Stimulated activated effector memory CD8-positive, alpha-beta T cell treated with anti-CD3 and anti-CD28 coated beads, Interleukin-12 subunit alpha, Interleukin-12 subunit beta, amount 100 ng/mL, for 72 hours (primary cell): ENCODE data around the gene DAPK2.
A peak's percentile ranks its signal among the peaks of the same experiment; 100 is the strongest.

Experiments used
- ATAC-seq: fragments of 150-1000 bp; cut with Tn5 transposase; 2 replicates; pipeline ENCODE4 v1.10.0; 2021
- DNase-seq, 2 donors: peaks; one replicate each; pipeline ENCODE4 v3.0.0; 2021 to 2022; ENCODE audit warnings: low spot score in 2 of 2
- H3K27ac Mint-ChIP-seq: one replicate; pipeline ENCODE4 v1.8.0; 2022; ENCODE audit warnings: mild to moderate bottlenecking, mixed read lengths
- H3K36me3 Mint-ChIP-seq: one replicate; pipeline ENCODE4 v1.8.0; 2022; ENCODE audit warnings: mild to moderate bottlenecking, mixed read lengths
- H3K4me1 Mint-ChIP-seq: one replicate; pipeline ENCODE4 v1.8.0; 2022; ENCODE audit warnings: mixed read lengths
- H3K4me3 Mint-ChIP-seq: one replicate; pipeline ENCODE4 v1.8.0; 2022; ENCODE audit warnings: mild to moderate bottlenecking, mixed read lengths
- H3K9me3 Mint-ChIP-seq: one replicate; pipeline ENCODE4 v1.8.0; 2022; ENCODE audit warnings: mixed read lengths

The DAPK2 gene

DNA sequence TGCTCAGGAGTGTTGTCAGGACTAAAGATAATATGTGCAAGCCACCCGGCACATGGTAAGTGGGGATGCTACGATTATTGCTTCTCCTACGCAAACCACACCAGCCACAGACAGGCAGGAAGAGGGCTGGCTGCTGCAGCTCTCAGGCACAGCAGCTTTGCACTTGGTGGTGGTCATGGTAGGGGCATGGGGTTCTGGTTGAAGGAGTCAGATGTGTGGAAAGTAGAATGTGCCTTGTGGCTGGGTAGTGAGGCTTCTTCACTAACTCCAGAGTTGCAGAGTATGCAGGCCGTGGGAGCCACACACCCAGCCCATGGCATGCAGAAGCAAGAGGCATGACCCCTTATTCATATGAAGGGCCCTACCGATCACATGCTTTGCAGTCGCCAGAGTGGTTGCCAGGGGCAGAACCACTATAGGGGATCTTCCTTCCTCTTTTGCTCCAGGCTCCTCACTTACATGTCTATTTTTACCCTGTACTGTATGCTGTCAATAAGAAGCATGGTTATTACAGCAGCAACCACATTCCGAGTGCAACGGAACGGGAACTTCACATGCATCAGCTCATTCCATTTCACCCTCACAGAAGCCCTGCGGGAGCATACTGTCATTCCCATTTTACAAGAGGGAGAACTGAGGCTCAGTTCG is 153.4 kb downstream of the DAPK2 start:
- Mint-ChIP-seq H3K9me3 (no peaks in the 10 kb centered on the region), H3K27ac (no peak overlapping the region), H3K4me1 (peaks cover 70% of the 10 kb centered on the region), H3K36me3 (no peaks in the 10 kb centered on the region), H3K4me3 (peak overlapping the region; percentile 28)
- ATAC-seq (peak; percentile 93), DNase-seq (peak; percentile 64 to 87)

DNA sequence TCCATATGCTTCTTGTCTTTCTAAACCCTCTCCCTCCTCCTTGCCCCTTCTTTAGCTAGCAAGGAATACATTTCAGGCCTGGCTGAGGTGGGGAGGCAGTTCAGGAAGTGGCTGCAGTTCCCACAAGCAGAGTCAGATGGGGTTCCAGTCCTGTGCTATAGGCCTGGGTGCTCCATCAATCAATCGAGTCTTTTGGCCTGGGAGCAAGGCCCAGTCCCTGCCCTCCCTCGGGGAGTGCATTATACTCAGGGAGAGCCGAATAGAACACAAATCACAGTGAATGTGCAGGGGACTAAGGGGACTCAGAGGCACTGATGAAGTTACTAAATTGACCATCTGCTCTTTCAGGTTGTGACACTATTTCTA is 154.5 kb downstream of the DAPK2 start:
- peak overlapping the region; percentile 58 for H3K27ac Mint-ChIP-seq
- DNase-seq (no peak), ATAC-seq (no peak)
- H3K4me3 Mint-ChIP-seq = peak overlapping the region; percentile 28
- no peaks in the 10 kb centered on the region for H3K36me3 Mint-ChIP-seq
- peaks cover 63% of the 10 kb centered on the region for H3K4me1 Mint-ChIP-seq
- no peaks in the 10 kb centered on the region for H3K9me3 Mint-ChIP-seq

DNA sequence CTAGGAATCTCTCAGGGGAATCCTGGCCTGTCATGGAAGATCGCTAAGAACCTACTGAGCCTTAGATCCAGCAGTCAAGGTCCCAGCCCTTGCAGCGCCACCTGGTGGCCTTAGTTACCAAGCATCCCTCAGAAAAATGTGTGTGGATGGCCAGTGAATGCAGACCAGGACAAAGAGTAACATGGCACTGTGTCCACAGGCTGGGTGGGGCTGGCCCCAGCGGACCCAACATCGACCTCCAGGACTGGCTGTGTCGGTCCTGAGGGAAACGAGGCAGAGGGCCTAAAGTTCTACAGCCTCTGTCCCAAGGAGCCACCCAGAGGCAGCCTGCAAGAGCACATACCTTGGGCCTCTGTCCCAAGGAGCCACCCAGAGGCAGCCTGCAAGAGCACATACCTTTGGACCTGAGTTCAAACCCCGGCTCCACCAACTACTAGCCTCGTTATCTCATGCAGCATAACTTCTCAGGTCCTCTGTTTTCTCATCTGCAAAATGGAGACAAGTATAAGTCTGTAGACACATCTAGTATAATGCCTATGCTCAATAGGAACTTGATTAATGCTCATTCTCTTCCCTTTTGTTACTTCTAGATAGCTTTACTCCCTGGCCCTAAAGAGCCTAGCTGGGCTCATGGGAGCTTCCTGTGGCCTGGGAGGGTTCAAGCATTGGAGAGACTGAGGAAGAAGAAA is 155.1 kb downstream of the DAPK2 start:
- no peaks in the 10 kb centered on the region for H3K9me3 Mint-ChIP-seq
- H3K4me3 Mint-ChIP-seq = no peak overlapping the region
- peak; percentile 69 to 86 for DNase-seq
- peaks cover 58% of the 10 kb centered on the region for H3K4me1 Mint-ChIP-seq
- H3K27ac Mint-ChIP-seq = no peak overlapping the region
- H3K36me3 Mint-ChIP-seq = no peaks in the 10 kb centered on the region
- no peak for ATAC-seq

DNA sequence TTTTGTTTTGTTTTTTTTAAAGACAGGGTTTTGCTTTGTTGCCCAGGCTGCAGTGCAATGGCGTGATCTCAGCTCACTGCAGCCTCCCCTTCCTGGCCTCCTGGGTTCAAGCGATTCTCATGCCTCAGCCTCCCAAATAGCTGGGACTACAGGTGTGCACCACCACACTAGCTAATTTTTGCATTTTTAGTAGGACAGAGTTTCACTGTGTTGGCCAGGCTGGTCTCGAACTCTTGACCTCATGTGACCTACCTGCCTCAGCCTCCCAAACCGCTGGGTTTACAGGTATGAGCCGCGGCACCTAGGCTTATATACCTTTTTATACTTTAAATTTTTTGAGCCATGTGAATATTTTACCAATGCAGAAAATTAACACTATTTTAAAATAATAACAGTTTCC is 155.7 kb downstream of the DAPK2 start:
- H3K4me1 Mint-ChIP-seq = peaks cover 51% of the 10 kb centered on the region
- no peak overlapping the region for H3K27ac Mint-ChIP-seq
- no peak for DNase-seq
- no peak overlapping the region for H3K4me3 Mint-ChIP-seq
- no peaks in the 10 kb centered on the region for H3K36me3 Mint-ChIP-seq
- no peak for ATAC-seq
- H3K9me3 Mint-ChIP-seq = no peaks in the 10 kb centered on the region

DNA sequence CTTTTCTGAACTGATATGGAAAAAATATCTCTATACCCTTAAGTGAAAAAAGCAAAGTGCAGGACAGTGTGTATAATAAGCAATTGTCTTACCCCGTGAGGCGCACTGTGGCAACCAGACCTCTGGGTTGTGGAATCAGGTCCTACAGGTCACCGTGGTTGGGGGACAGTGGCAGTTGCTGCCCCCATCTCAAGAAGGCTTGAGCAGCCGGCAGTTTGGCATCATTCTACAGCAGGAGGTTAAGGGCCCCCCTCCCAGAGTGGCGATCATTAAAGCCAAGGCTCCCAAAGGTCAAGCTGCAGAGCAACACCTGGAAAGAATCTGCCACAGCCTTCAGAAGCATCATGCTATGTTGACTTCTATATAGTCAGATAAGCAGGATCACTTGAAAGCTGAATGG is 156.5 kb downstream of the DAPK2 start:
- Mint-ChIP-seq H3K9me3 (no peaks in the 10 kb centered on the region), H3K4me1 (peaks cover 44% of the 10 kb centered on the region), H3K27ac (no peak overlapping the region), H3K4me3 (no peak overlapping the region), H3K36me3 (no peaks in the 10 kb centered on the region)
- no peak for ATAC-seq
- DNase-seq = no peak

DNA sequence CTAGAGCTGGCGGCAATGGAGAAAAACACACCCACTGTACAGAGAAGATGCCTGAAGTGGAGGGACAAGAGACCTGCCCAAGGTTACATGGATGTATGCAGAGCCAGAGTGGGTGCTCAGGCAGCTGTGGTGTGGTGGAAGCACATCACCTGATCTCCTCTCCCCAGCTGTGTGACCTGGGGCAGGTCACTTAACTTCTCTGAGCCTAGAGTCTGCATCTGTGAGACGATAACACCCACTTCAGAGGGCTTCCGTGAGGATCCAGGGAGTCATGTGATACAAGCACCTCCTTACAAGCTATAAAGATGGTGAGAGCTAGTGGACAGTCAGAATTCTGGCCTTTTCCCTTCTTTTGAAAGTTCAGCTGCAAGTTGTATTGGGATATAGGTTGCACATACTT is 157.5 kb downstream of the DAPK2 start:
- DNase-seq (no peak), ATAC-seq (no peak)
- H3K4me3 Mint-ChIP-seq = no peak overlapping the region
- no peaks in the 10 kb centered on the region for H3K9me3 Mint-ChIP-seq
- H3K4me1 Mint-ChIP-seq = peaks cover 34% of the 10 kb centered on the region
- no peak overlapping the region for H3K27ac Mint-ChIP-seq
- H3K36me3 Mint-ChIP-seq = no peaks in the 10 kb centered on the region

DNA sequence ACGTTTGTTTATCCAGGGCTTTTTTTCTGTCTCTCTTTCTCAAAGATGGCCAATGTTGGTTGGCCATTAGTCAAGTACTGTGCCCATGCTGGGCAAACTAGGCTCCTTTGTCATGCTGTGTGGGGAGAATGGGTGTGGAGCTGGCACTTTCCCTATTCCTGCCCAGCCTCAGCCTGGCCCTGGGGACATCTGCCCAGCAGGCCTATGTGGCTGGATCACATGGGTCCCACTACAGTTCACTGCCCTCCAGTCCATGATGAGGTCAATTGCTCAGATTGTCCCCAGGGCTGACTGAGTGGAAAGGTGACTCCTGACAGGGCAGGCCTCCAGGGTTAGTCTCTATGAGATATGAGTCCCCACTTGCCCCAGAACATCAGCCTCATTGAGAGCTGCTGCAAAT is 158.1 kb downstream of the DAPK2 start:
- H3K36me3 Mint-ChIP-seq = no peaks in the 10 kb centered on the region
- H3K9me3 Mint-ChIP-seq = no peaks in the 10 kb centered on the region
- peaks cover 27% of the 10 kb centered on the region for H3K4me1 Mint-ChIP-seq
- DNase-seq (no peak), ATAC-seq (no peak)
- H3K27ac Mint-ChIP-seq = no peak overlapping the region
- no peak overlapping the region for H3K4me3 Mint-ChIP-seq

DNA sequence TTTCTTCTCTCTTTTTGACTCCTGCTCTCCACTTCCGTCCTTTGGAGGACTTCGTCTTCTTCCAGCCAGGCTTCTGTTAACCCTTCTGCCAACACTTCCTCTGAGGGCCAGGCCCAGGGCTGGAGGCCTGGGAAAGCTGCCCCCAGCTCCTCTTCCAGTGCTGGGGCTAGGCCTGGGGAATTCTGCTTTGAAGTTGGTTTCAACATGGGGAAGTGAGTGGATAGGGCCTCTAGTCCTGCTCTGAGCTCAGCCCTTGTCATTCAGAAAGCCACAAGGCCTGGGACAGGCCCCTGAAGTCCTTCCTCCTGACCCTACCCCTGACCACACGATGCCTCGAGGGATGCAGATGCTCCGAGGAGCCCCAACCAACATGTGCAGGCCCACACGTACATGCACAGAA is 158.7 kb downstream of the DAPK2 start:
- DNase-seq (no peak), ATAC-seq (no peak)
- Mint-ChIP-seq H3K27ac (no peak overlapping the region), H3K36me3 (no peaks in the 10 kb centered on the region), H3K9me3 (no peaks in the 10 kb centered on the region), H3K4me1 (peaks cover 22% of the 10 kb centered on the region), H3K4me3 (no peak overlapping the region)

DNA sequence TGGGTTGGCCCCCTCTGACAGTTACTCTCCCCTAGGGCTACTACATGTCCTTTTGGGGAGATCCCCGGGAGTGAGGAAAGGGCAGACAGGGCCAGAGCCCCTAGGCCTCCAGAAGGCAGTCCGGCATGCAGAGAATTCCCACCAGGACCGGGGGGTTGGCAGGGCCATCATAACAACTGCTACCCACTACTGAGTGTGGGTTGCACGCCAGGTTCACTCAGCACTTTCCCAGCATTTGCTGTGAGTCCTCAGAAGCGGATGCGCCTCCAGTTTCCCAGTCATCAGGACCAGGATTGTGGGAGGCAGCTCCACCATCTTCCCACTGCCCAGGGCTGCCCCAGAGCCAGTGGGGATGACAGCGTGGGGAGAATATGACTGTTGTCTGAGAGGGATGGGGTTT is 161.3 kb downstream of the DAPK2 start:
- ATAC-seq = no peak
- Mint-ChIP-seq H3K4me1 (peaks cover 4% of the 10 kb centered on the region), H3K4me3 (no peak overlapping the region), H3K27ac (no peak overlapping the region), H3K9me3 (no peaks in the 10 kb centered on the region), H3K36me3 (no peaks in the 10 kb centered on the region)
- no peak for DNase-seq

DNA sequence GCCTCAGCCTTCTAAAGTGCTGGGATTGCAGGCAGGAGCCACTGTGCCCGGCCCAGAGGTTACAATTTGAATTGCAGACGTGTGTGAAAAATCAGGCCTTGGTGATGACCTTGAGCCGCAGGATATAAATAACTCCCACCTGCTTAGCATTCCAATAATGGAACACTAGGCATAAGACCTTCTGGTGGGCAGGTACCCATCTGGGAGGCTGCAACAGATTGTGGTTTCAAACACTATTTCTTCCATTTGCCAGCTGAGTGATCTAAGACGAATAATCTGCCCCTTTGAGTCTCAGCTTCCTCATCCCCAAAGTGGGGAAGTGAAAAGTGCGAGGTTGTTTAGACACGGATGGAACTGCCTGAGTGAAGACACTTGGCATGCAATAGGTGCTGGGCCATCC is 164.9 kb downstream of the DAPK2 start:
- no peak overlapping the region for H3K27ac Mint-ChIP-seq
- no peak overlapping the region for H3K4me3 Mint-ChIP-seq
- ATAC-seq (no peak), DNase-seq (no peak)
- H3K9me3 Mint-ChIP-seq = no peaks in the 10 kb centered on the region
- H3K36me3 Mint-ChIP-seq = no peaks in the 10 kb centered on the region
- no peaks in the 10 kb centered on the region for H3K4me1 Mint-ChIP-seq

DNA sequence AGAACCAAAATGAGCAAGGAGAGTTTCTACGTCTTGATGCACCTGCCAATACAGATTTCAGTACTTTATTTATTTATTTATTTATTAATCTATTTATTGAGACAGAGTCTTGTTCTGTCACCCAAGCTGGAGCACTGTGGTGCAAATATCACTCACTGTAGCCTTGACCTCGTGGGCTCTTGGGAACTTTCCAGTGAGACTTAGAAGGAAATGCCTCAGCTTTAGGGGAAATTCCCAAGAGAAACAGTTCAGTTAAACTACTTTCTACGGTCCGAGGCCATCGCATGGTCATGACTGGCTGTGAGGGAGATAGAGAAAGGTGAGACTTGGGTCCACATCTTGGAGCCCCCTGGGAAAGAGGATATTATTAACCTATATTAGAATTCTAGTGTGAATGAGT is 165.5 kb downstream of the DAPK2 start:
- no peaks in the 10 kb centered on the region for H3K4me1 Mint-ChIP-seq
- H3K27ac Mint-ChIP-seq = peak overlapping the region; percentile 27
- H3K4me3 Mint-ChIP-seq = no peak overlapping the region
- no peaks in the 10 kb centered on the region for H3K36me3 Mint-ChIP-seq
- DNase-seq (no peak), ATAC-seq (peak; percentile 36)
- H3K9me3 Mint-ChIP-seq = no peaks in the 10 kb centered on the region

DNA sequence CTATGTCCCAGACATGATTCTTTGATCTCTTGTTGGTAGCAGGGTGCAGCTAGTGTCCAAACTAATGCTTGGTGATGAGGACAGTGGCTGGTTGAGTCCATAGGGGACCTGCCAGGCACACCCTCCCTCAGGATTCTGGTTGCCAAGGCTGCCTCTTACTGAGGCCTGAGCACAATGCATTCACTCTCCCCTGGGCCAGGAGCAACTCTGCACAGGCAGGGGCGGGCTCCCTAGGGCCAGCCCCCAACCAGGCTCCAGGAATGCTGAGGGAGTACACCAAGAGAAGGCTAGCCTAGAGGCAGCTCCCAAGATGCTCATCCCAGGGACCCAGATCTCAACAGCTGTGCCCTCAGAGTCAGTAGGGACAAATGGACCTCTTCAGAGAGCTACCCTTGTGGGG is 166.3 kb downstream of the DAPK2 start:
- H3K4me3 Mint-ChIP-seq = no peak overlapping the region
- DNase-seq (no peak), ATAC-seq (no peak)
- H3K4me1 Mint-ChIP-seq = no peaks in the 10 kb centered on the region
- H3K9me3 Mint-ChIP-seq = no peaks in the 10 kb centered on the region
- H3K36me3 Mint-ChIP-seq = no peaks in the 10 kb centered on the region
- no peak overlapping the region for H3K27ac Mint-ChIP-seq

DNA sequence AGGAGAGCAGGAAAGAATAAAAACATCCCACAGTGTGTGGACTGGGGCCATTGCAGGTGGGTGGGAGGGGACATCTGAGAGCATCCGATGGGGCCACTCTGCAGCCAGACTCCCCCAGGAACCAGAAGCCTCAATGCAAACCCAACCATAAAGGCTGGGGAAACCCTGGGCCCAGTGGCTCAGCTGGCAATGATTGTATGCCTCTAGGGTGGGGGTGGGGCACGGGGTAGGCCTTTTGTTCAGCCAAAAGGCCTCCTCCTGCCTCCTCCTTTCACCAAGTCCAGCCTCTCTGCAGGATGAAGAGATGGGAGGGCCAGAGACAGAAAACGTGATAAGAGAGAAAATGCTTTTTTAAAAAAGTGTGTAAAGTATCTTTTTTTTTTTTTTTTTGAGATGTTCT is 167.1 kb downstream of the DAPK2 start:
- ATAC-seq = no peak
- no peaks in the 10 kb centered on the region for H3K4me1 Mint-ChIP-seq
- H3K9me3 Mint-ChIP-seq = no peaks in the 10 kb centered on the region
- no peaks in the 10 kb centered on the region for H3K36me3 Mint-ChIP-seq
- H3K27ac Mint-ChIP-seq = peak overlapping the region; percentile 59
- DNase-seq = no peak
- H3K4me3 Mint-ChIP-seq = no peak overlapping the region

DNA sequence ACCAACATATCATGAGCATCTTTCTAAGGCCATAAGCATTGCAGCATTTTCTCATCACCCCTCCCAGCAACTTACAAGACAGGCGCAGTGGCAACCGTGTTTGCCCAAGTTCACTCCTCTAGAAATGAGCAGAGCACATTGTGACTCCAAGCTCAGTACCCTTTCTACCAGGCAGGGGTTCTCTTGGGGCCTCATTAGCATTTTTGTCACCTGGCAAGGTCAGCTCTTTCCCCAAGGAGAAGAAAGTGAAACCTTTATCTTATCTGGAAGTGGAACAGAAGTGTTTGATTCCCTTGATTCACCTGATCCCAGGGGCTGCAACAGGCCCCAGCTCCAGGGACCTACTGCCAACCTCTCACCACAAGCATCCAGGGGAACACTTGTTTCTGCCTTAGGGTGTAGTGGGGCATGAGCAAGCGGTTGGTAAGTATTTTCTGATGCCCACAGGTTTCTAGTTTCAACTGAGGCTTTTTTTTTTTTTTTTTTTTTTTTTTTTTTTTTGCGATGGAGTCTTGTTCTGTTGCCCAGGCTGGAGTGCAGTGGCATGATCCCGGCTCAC is 168.5 kb downstream of the DAPK2 start:
- Mint-ChIP-seq H3K27ac (no peak overlapping the region), H3K4me3 (no peak overlapping the region), H3K36me3 (no peaks in the 10 kb centered on the region), H3K9me3 (no peaks in the 10 kb centered on the region), H3K4me1 (no peaks in the 10 kb centered on the region)
- DNase-seq (no peak), ATAC-seq (no peak)

DNA sequence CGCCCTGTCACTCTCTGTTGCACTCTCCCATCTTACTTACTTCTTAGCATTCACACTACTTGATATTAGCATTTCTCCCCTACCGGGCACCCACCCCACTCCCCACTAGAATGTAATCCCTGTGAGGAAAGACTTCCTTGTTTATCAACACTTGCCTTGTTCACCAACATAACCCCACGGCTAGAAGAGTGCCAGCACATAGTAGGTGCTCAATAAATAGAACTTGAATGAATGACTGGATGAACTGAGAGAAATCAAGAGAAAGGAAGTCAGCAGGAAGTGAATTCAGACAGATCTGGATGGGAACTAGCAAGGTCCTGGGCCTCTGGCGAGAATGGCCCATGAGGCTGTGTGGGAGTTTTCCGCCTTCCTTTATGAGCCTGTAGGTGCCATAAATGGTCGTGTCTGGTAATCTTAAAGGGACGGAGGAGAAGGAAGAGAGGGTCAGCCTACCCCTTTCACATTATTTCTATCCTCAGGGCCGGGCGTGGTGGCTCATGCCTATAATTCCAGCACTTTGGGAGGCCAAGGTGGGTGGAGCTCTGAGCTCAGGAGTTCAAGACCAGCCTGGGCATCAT is 170.1 kb downstream of the DAPK2 start:
- DNase-seq (no peak), ATAC-seq (no peak)
- Mint-ChIP-seq H3K9me3 (no peaks in the 10 kb centered on the region), H3K4me1 (no peaks in the 10 kb centered on the region), H3K36me3 (no peaks in the 10 kb centered on the region), H3K4me3 (no peak overlapping the region), H3K27ac (no peak overlapping the region)

DNA sequence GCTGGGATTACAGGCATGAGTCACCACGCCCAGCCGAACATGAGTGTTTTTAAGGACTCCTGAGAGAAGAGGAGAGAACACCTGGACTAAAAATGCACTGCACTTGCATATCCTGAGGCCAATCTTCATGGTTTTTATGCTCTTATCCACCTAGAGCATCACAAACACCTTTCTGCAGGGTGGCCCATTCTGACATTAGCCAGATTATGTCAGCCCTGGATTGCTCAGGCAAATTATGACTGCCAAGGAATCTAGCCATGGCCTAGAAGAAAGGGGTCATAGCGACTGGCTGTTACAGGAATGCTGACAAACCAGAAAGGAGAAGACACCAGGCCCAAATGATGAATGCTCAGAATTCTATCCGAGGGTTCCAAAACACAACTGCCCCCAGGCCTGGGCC is 171.7 kb downstream of the DAPK2 start:
- no peak for DNase-seq
- Mint-ChIP-seq H3K27ac (no peak overlapping the region), H3K4me1 (peaks cover 5% of the 10 kb centered on the region), H3K36me3 (no peaks in the 10 kb centered on the region), H3K9me3 (no peaks in the 10 kb centered on the region), H3K4me3 (no peak overlapping the region)
- ATAC-seq = no peak
